HCT116 (cell line): ENCODE measurements around the gene RALGPS1. TPM values are rescaled to one million over a fixed set of nuclear protein-coding genes. Genes with fewer than 3 reads are reported as not detected.

ENCODE experiments used
- ATAC-seq: fragments of 200-7000 bp; cut with Tn5 transposase; 2 replicates; pipeline ENCODE4 v1.9.1; 2020; ENCODE audit warnings: mild to moderate bottlenecking, moderate library complexity
- BruUV-seq: library from RNA; stranded (reverse); fragments of 400-500 nt; replicated peaks from 2 replicates; lab custom pipeline; 2021; lab: Mats Ljungman, UMichigan
- CTCF ChIA-PET: fragments of 300-600 bp; sonication (Branson Sonifier 250); formaldehyde crosslinking; loops from one replicate; lab custom pipeline; 2021; ENCODE audit warnings: antibody characterized with exemption; lab: Charles Lee
- POLR2A ChIA-PET: fragments of 300-600, 350-600 bp; sonication (Branson Sonifier 250); formaldehyde crosslinking; loops from one replicate; lab custom pipeline; 2021; ENCODE audit warnings: antibody characterized with exemption; lab: Charles Lee
- RAD21 ChIA-PET, 2 experiments: fragments of 300-600 bp; sonication (Branson Sonifier 250); formaldehyde crosslinking; loops; one replicate each; lab custom pipeline; 2023; ENCODE audit warnings: low total read pairs in 2 of 2; ENCODE audit not compliant: uncharacterized antibody in 2 of 2, unreplicated experiment in 2 of 2, low non-redundant PET in 1 of 2; lab: Charles Lee
- DNase-seq: peaks from one replicate; pipeline ENCODE4 v3.0.0-alpha.2; 2010; ENCODE audit warnings: low read depth, low spot score
- H2AFZ ChIP-seq: fragments of 200-600 bp; shearing (Covaris generic), sonication (generic); 2 replicates; pipeline ENCODE4 v1.6.1; 2017; ENCODE audit warnings: low read depth, mixed run types, mixed read lengths, antibody characterized with exemption, low read length; ENCODE audit not compliant: poor library complexity, severe bottlenecking
- H3K27ac ChIP-seq: 2 replicates; pipeline ENCODE4 v1.5.1; 2012; ENCODE audit warnings: low read depth, low read length
- H3K27me3 ChIP-seq: fragments of 200-600 bp; sonication (generic); 2 replicates; pipeline ENCODE4 v1.6.1; 2016; ENCODE audit warnings: mixed run types, low read length, mixed read lengths; ENCODE audit not compliant: insufficient read depth
- H3K36me3 ChIP-seq, 2 experiments: fragments of 200-500 bp in 1 of 2; fragments of 200-600 bp in 1 of 2; sonication (Bioruptor generic) in 1 of 2; sonication (generic) in 1 of 2; 2 replicates each; pipeline versions ENCODE4 v1.5.1 to v1.6.1; 2014 to 2016; ENCODE audit warnings: low read length in 2 of 2, inconsistent platforms in 1 of 2, mixed read lengths in 1 of 2, mixed run types in 1 of 2; ENCODE audit not compliant: insufficient read depth in 2 of 2, control insufficient read depth in 1 of 2
- H3K4me1 ChIP-seq, 2 experiments: fragments of 200-600 bp in 1 of 2; sonication (generic) in 1 of 2; 2 replicates each; pipeline versions ENCODE4 v1.5.1 to v1.6.1; 2012 to 2017; ENCODE audit warnings: low read length in 2 of 2, inconsistent platforms in 1 of 2, mild to moderate bottlenecking in 1 of 2, mixed read lengths in 1 of 2, mixed run types in 1 of 2, moderate library complexity in 1 of 2; ENCODE audit not compliant: insufficient read depth in 2 of 2, control insufficient read depth in 1 of 2
- H3K4me2 ChIP-seq: fragments of 200-600 bp; sonication (generic); 2 replicates; pipeline ENCODE4 v1.6.1; 2017; ENCODE audit warnings: mixed run types, low read length, mixed read lengths
- H3K4me3 ChIP-seq, 2 experiments: fragments of 200-600 bp in 1 of 2; sonication (generic) in 1 of 2; replicated peaks in 1 of 2; 2 replicates each; pipeline ENCODE4 v1.5.1; 2011 to 2016; ENCODE audit warnings: low read length in 2 of 2, control low read depth in 1 of 2, low read depth in 1 of 2, mild to moderate bottlenecking in 1 of 2, mixed read lengths in 1 of 2, mixed run types in 1 of 2
- H3K79me2 ChIP-seq: fragments of 200-600 bp; sonication (generic); 2 replicates; pipeline ENCODE4 v1.6.1; 2017; ENCODE audit warnings: mild to moderate bottlenecking, mixed run types, low read length, moderate library complexity, mixed read lengths; ENCODE audit not compliant: insufficient read depth
- H3K9ac ChIP-seq: fragments of 200-600 bp; sonication (generic); 2 replicates; pipeline ENCODE4 v1.6.1; 2016; ENCODE audit warnings: low read length, mixed read lengths
- H3K9me2 ChIP-seq: fragments of 200-600 bp; sonication (generic), shearing (Covaris generic); 2 replicates; pipeline ENCODE4 v1.6.1; 2017; ENCODE audit warnings: mixed run types, mild to moderate bottlenecking, moderate library complexity; ENCODE audit not compliant: insufficient read depth
- H3K9me3 ChIP-seq, 2 experiments: fragments of 200-500 bp in 1 of 2; fragments of 200-600 bp in 1 of 2; sonication (Bioruptor generic) in 1 of 2; sonication (generic) in 1 of 2; 2 replicates each; pipeline ENCODE4 v1.6.1; 2014 to 2017; ENCODE audit warnings: low read length in 2 of 2, mixed read lengths in 2 of 2, inconsistent platforms in 1 of 2, low read depth in 1 of 2, mild to moderate bottlenecking in 1 of 2, mixed run types in 1 of 2, moderate library complexity in 1 of 2; ENCODE audit not compliant: control insufficient read depth in 1 of 2, insufficient read depth in 1 of 2
- H4K20me1 ChIP-seq: fragments of 200-600 bp; sonication (generic), shearing (Covaris generic); 2 replicates; pipeline ENCODE4 v1.6.1; 2017; ENCODE audit warnings: mixed run types, mild to moderate bottlenecking, moderate library complexity; ENCODE audit not compliant: insufficient read depth
- ATF3 ChIP-seq: IDR thresholded peaks from 2 replicates; pipeline ENCODE4 v1.6.1; 2012
- CBX3 ChIP-seq: IDR thresholded peaks from 2 replicates; pipeline ENCODE4 v1.6.1; 2012; ENCODE audit warnings: low read depth
- CEBPB ChIP-seq: IDR thresholded peaks from 2 replicates; pipeline ENCODE4 v1.6.1; 2012; ENCODE audit warnings: low read depth
- ELF1 ChIP-seq: IDR thresholded peaks from 2 replicates; pipeline ENCODE4 v1.6.1; 2012; ENCODE audit warnings: low read depth, borderline replicate concordance
- EZH2phosphoT487 ChIP-seq: fragments of 200-600 bp; IDR thresholded peaks from 2 replicates; pipeline ENCODE4 v1.6.1; 2018; ENCODE audit warnings: antibody characterized with exemption, borderline replicate concordance
- FOSL1 ChIP-seq: IDR thresholded peaks from 2 replicates; pipeline ENCODE4 v1.6.1; 2012; ENCODE audit warnings: low read depth
- MAX ChIP-seq: IDR thresholded peaks from 2 replicates; pipeline ENCODE4 v1.6.1; 2012
- POLR2A ChIP-seq: IDR thresholded peaks from 2 replicates; pipeline ENCODE4 v1.7.0; 2011; ENCODE audit warnings: borderline replicate concordance; ENCODE audit not compliant: insufficient read depth, insufficient read length; ENCODE audit errors: extremely low read depth
- POLR2AphosphoS5 ChIP-seq: IDR thresholded peaks from 2 replicates; pipeline ENCODE4 v1.6.1; 2011; ENCODE audit warnings: mild to moderate bottlenecking, low read depth, low read length, moderate library complexity
- RAD21 ChIP-seq: IDR thresholded peaks from 2 replicates; pipeline ENCODE4 v1.6.1; 2012; ENCODE audit warnings: low read depth, mild to moderate bottlenecking
- REST ChIP-seq: IDR thresholded peaks from 2 replicates; pipeline ENCODE4 v1.6.1; 2012; ENCODE audit warnings: low read depth
- TCF7L2 ChIP-seq: IDR thresholded peaks from 2 replicates; pipeline ENCODE4 v1.7.0; 2011; ENCODE audit warnings: borderline replicate concordance, inconsistent platforms; ENCODE audit not compliant: insufficient read depth, insufficient read length; ENCODE audit errors: extremely low read depth
- YY1 ChIP-seq: IDR thresholded peaks from 2 replicates; pipeline ENCODE4 v1.6.1; 2011; ENCODE audit warnings: low read length, low read depth, moderate library complexity, mild to moderate bottlenecking; ENCODE audit not compliant: insufficient replicate concordance; ENCODE audit errors: extremely low read depth
- ZBTB33 ChIP-seq: IDR thresholded peaks from 2 replicates; pipeline ENCODE4 v1.6.1; 2011; ENCODE audit warnings: mild to moderate bottlenecking, low read length, moderate library complexity; ENCODE audit not compliant: insufficient replicate concordance; ENCODE audit errors: extremely low read depth
- ZFX ChIP-seq: fragments of 450-650 bp; IDR thresholded peaks from 2 replicates; pipeline ENCODE4 v1.6.1; 2017
- ZNF274 ChIP-seq: fragments of 200-500 bp; sonication (Bioruptor generic); IDR thresholded peaks from 2 replicates; pipeline ENCODE4 v1.6.1; 2014; ENCODE audit warnings: mild to moderate bottlenecking, low read depth, low read length, inconsistent platforms
- intact Hi-C: fragments of 100-400 bp; cut with micrococcal nuclease; formaldehyde crosslinking; loops from 2 replicates; pipeline ENCODE4 v1.10.0; 2022
- total RNA-seq: library from RNA; stranded (reverse); gene quantifications from one replicate; pipeline ENCODE4 v1.2.1, GENCODE V29; 2021; ENCODE audit not compliant: unreplicated experiment

The RALGPS1 gene
- total RNA-seq, 1 experiment from 2014 or later = 7.6 TPM

GRCh38 chr9:126974594-126974993 is 60.0 kb downstream of the RALGPS1 start:
- ATAC-seq = no peak

More at GRCh38 chr9:126974594-126974993, 60.0 kb downstream of the RALGPS1 start:
- no peak overlapping the region for H2AFZ ChIP-seq
- no peaks in the 10 kb centered on the region for H3K27me3 ChIP-seq
- DNase-seq = no peak
- RAD21 ChIA-PET = no interaction called here
- no peak overlapping the region for H3K9ac ChIP-seq
- POLR2A ChIA-PET = no interaction called here
- no peaks in the 10 kb centered on the region for H3K36me3 ChIP-seq
- CTCF ChIA-PET = interaction anchor here (1.5 kb wide), 1 partner anchor 9 kb away, joined by 7 read pairs; no protein-coding TSS in a partner anchor
- H3K9me2 ChIP-seq = no peaks in the 10 kb centered on the region
- H3K9me3 ChIP-seq = no peaks in the 10 kb centered on the region
- no peak overlapping the region for H3K4me2 ChIP-seq
- H3K27ac ChIP-seq = no peak overlapping the region
- H3K79me2 ChIP-seq = no peaks in the 10 kb centered on the region
- intact Hi-C loops = no loop called here
- H4K20me1 ChIP-seq = no peaks in the 10 kb centered on the region
- no peak for TF ChIP-seq TCF7L2
- TF ChIP-seq FOSL1 = no peak
- TF ChIP-seq CBX3 = no peak
- TF ChIP-seq ZBTB33 = no peak
- TF ChIP-seq RAD21 = no peak
- TF ChIP-seq ELF1 = no peak
- TF ChIP-seq ZNF274 = no peak
- no peak for TF ChIP-seq EZH2phosphoT487
- no peak for TF ChIP-seq POLR2A
- TF ChIP-seq REST = no peak
- TF ChIP-seq ZFX = no peak
- no peak for TF ChIP-seq CEBPB
- TF ChIP-seq ATF3 = no peak
- no peak for TF ChIP-seq MAX
- TF ChIP-seq YY1 = no peak
- no peak for TF ChIP-seq POLR2AphosphoS5
- peaks cover 0 to 9% of the 10 kb centered on the region in 2 experiments; a peak in 1 of 4 replicates for H3K4me1 ChIP-seq
- BruUV-seq = no TSS peak
- H3K4me3 ChIP-seq = no peak overlapping the region
